Stimulated activated CD8-positive, alpha-beta memory T cell treated with anti-CD3 and anti-CD28 coated beads, Interleukin-15, amount 100 ng/mL, for 4 hours (primary cell): ENCODE measurements around the gene BCAR3.

Experiments
- DNase-seq, 2 donors: peaks; one replicate each; pipeline ENCODE4 v3.0.0-alpha.2; 2020; ENCODE audit warnings: low read depth in 2 of 2

The BCAR3 gene

DNA sequence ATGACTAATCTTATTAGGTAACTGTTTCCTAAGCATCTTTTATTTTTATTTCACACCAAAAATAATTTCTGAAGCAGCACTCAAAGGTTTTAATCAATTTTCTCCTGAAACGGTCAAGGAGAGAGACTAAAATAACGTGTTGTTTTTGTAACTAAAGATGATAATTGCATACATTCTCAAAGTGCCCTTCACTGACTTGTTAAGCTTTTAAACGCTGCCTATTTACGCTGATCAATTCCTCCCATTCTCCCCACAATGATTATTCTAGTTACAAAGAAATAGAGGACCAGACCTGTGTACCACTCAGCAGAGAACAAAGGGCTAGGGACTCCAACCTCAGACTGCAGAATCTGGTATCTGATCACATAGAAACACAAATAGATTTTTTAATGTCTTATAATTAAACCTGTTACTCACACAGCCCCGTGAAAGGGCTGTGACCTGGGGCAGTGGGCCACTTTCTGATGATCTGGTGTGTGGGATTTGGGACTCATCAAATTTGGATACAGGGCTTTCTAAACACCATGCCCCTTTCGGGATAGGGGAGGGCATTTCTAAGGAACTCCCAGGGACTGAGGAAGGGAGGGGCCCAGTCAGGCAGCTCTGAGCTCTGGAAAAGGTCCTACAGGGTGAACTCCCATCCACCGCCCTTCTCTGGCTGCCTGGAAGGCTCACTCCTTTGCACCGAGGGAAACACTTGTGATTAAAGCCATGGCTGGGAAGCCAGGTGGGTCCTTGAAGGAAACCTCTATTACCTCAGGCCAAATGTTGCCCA lies 65.2 kb downstream of the BCAR3 start:
- DNase-seq: no peak

DNA sequence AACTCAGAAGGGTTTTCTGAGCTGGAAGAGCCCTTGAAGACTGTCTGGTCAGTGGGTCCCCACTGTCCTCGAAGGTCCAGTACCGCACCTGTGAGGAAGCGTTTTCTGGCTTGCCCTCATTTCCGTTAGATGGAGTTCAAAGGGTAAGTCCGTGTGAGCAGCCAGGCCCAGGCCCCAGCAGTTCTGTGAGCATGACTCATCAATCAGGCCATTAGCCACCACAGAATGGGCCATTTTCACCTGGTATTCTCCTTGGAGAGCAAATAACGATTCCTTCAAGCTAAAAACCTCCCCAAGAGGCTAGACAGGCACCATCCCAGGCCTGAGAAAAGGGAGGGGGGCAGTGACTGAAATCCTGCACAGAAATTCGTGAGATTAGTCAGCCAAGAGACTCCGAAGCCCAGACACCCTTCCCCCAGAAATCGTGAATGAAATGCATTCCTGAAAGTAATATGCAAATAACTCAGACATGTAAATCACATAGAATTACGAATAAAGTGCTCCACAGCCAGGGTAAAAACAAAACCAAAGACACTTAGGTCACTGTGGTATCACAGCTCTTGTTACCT lies 66.0 kb downstream of the BCAR3 start:
- DNase-seq: no peak

DNA sequence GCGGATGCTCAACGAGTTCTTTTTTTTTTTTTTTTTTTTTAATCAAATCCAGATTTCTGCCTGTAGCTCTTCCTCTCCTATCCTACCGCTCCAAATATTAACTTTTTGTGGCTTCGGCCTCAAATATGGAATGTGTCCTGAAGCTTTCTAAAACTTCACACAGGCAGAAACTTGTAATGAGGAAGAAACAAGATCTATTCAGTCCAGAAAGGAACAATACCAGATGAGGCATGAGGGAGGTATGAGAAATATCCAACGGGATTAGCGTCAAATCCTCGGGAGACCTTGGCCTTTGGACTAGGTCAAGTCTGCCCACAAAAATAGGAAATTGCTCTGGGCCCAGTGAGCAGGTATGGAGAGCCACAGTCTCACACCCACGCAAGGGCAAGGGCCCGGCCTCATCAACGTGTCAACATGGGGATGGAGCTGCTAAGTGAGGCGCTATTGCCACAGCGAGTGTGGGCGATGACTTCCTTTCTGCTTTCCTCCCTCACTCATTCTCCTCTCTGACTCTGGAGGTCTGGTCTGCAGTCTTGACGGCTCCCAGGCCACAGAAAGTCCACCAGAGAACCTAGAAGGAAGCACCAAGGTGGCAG lies 66.6 kb downstream of the BCAR3 start:
- DNase-seq: peak in 1 of 2 donors; percentile 8

DNA sequence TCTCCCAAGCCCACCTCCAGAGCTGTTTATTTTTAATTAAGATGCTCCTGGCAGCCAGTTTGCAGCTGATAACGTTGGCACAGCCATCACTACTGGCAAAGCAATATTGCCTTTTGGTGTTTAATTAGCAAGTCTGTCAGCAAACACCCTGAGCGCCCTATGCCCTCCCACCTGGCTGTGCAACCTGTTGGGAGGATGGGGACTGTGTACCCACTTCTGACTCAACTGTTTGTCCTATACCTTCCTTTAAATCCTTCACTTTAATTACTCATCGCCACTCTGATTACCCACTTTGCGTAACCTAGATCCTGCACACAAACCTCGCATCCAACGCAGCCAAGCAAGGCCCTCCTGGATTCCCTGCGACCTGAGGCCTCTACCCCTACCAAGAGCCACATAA lies 67.1 kb downstream of the BCAR3 start:
- DNase-seq: no peak

DNA sequence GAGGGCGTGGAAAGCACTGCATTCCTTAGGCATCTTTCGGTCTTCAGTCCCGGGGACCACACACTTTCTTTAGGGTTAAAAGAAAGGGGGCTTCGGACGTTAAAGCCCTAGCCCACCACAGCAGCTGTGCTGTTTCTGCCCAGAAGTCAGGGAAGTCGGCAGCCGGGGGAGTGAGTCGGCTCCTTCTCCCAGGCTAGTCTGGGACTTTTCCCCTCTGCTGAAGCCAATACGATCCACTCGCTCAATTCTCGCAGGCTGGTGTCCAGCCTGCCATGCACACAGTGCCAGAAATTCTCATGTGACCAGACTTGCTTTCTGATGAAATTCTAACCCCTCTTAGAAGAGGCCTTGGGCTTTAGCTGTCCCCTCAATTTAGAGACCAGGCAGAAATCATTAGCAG lies 67.7 kb downstream of the BCAR3 start:
- DNase-seq: no peak

DNA sequence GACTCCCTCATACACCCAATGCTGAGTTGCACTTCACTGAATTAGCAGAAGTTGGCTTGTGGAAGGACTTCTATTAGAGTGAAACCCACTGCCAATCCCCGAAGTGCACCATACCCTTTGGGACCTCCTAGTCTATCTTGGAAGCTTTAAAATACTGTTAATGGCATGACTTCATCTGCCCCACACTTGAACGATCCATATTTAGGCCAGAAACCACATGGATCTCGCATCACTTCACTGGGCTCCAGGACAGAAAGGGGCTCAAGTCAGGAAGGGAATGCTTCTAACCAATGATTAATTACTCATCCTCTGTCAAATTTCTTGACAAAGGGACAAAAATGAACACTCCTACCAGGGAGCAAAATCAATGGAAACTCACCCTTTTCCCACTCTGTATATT lies 69.1 kb downstream of the BCAR3 start:
- no peak for DNase-seq

DNA sequence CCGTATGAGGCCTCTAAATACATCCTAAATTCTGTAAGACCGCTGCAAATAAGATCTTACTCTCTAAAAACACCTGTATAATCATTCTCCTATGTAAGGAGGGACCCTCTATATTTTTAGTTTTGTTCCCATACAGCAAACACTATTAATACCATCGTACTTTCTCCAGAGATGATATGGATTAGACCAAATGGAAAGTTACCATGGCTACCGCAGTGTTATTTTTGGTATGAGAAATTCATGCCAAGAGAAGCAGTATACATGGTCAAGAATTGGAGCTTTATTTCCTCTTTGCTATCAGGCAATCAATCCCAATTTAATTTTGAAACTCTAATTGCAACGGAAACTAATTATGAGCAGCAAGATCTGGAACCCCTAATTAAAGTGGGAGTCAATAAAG lies 70.0 kb downstream of the BCAR3 start:
- no peak for DNase-seq

DNA sequence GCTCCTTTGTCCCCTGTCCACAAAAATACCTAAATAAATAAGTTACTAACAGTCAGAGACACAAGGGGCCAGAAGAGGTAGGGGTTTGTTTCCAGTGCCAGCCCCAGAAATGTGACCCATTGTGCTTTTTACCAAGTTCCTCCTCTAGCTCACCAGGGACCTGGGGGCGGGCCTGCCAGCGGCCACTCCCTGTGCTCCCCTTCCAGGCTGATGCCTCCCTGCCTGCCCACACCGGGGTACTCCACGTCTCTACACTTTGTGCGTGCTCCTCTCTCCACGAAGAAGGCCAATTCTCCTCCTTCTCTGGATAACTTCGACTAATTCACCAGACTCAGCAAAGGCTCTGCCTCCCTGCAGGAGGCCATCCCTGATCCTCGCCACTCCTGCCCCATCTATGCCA lies 72.1 kb downstream of the BCAR3 start:
- no peak for DNase-seq

DNA sequence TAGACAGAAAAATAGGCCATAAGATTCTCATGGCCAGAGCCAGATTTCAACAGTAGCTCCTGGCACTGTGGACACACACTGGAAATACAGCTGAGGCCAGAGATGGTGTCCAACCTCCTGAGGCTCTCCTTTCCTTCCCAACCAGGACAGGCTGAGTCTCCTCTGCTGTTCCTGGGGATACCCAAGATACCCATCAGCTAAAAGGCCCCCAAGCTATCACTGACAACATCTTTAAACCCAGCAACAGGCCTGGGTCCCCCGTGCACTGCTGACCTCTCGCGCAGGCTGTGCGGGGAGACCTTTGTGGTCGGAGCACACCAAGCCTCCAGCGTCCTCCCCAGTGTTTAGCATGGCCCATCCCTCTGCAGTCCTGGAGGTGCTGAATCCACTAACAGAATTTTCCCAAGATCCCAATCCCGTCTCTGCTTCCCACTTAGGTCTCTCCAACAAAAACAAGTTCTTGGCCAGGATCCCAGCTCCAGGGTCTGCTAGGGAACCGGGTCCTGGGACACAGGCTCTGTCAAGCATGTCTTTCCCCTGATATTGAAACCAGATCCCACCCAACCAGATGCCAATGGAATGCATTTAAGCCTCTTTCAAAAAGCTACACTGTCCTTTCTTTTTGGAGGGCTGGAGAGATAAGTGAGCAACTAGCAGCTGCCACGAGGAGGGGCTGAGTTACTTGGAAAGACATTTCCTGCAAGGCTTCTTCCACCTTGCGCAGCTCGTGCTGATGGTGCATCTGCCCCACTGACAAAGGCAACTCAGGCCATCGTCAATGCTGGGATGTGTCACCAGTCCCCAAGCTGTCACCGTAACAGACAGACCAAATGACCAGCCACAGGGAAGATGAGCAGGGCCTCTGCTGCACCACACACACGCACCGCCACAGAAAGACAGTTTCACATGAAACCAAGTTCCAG lies 73.2 kb downstream of the BCAR3 start:
- no peak for DNase-seq

DNA sequence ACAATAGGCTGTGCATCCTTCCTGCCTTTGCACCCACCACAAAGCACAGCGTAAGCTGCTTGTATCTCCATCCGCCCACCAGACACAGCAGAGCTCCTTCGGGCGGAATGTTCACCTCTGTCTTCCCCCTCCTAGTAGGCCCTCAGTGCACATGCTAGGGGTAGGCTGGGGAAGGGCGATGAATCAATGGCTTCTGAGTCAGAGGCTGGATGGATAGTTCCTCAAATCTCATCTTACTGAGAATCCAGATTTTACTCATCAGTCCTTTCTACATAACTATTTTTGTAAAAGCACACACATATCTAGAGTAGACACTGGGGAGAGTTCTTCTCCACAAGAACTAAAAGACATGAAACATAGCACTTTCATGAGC lies 73.8 kb downstream of the BCAR3 start:
- no peak for DNase-seq

DNA sequence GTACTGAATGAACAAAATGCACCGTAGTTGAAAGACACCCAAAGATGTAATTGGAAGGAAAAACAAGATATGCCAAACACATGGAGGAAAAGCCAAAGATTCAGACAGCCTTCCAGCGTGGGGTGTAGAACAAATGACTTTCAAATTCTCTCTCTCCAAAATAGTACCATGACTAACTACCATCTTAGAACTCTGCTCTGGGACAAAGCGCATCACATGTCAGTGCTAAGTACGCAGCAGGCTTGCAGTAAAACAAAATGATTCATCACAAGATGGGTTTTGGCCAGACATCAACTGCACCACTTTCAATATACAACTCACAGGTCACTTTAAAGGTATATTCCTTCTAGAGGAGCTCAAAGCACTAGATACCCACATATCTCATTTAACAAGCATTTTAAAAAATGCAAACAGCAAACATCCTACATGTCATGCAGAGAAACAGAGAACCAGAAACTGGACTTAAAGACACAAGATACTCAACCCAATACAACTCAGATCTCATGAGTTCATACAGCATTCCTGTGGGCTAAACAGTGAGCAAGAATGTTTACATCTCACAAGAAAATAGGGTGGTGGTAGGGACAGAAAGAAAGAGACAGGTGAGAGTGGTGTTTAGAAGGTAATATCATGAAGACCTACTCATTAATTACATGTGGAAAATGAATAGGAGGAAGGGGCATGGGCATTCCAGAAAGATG lies 75.7 kb downstream of the BCAR3 start:
- DNase-seq: no peak

DNA sequence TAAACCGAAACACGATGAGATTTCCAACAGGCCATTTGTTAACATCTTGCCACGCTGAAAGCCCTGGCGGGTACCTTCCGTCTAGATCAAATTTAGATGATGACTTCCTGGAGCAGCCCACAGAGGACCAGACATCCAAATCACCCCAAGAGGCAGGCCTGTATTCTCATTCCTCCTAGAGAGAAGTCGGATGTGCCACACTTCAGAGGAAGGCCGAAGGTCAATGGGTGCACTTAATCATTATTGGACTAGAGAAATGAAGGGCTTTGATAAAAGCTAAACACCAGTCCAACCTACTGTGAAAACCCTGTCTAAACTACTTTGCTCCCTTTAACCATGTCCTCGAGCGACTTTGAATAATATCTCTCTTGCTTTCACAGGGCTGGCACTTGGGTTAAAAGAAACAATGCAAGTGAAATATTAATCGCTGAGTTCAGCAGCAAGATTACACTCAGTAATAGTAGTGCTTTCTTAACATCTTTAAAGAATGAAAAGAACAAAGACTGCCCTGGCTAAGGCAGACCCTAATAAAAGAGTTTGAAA lies 76.5 kb downstream of the BCAR3 start:
- no peak for DNase-seq

DNA sequence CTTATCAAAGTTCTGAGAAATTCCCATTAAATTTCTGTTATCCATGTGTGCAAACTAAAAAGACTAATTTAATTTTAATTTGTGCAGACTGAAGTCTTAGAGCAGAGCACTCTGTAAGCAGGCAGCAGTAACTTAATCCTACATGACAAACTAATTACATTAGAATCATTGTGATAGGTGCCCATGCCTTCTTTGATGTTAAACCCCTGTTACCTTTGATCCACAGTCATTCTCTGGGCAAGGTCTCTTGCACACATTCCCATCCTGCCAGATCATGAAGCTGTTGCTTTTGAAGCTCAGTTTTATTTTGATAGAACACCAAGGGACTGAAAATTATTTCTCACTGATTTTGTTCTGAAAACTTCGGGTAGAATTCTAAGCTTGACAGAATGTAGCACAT lies 77.2 kb downstream of the BCAR3 start:
- no peak for DNase-seq

DNA sequence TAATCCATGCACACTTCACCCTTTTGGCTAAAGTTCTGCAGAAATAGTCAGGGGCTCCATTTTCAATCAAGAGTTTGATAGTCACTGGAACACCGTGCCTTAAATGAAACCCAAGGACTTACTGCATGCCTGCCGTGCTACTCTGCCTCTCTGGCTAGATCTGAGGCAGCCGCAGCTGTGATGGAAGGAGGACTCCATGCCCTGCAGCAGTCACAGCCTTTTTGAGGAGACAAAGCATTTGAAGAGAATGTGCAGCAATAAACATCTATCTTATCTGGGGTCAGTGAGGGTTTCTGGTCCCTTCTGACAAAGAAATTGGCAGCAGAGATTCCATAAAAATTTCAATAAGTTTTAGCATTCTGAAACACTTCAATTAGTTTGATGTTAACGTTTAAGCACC lies 78.0 kb downstream of the BCAR3 start:
- no peak for DNase-seq

DNA sequence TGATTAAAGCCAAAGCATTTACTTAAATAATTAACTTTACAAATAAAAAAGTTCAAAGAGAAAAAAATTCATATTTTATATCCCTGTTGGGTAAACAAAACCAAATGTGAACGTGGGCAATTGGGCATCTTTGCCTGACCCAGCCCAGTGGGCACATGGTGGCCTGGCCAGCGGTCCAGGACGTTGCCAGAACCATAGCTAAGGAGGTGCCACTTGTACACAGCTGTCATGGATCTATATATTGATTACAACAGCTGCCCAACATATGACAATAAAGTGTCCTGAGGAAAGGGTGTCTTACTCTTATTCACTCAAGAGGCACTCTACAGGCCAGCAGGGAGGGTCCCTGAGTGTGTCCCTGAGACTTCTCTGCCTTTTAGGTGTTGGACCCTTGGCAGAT lies 78.5 kb downstream of the BCAR3 start:
- DNase-seq: no peak

DNA sequence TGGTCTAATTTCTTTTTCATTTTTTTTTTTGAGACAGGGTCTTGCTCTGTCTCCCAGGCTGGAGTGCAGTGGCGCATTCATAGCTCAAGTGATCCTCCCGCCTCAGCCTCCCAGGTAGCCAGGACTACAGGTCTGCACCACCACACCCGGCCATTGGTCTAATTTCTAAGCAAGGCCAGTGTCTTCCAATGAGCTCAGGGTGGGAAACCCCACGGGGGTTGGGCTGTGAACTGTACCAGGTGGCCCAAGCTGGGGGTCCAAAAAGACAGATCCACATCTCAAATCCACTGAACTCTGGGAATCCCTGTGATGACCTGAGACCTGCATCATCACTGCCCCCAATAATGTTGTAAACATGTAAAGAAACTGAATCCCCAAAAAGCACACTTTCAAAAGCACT lies 79.5 kb downstream of the BCAR3 start:
- DNase-seq: no peak

DNA sequence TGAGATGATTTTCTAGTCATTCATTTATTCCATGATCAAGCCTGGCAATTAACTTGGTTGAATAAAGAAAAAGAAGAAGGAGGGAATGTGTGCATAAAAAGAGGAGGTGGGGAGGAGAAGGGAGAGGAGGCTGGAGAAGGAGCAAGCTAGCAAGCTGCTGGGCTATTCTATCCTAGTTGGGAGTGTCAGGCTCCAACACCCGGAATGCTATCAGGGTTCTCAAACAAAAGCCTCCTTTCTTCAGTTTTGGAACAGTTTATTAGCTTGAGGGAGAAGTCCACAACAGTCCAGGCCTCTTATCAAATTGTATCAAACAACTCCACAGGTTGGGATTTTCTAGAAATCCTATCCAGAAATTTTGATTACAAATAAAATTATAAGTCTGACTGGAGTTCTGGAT lies 80.0 kb downstream of the BCAR3 start:
- no peak for DNase-seq

DNA sequence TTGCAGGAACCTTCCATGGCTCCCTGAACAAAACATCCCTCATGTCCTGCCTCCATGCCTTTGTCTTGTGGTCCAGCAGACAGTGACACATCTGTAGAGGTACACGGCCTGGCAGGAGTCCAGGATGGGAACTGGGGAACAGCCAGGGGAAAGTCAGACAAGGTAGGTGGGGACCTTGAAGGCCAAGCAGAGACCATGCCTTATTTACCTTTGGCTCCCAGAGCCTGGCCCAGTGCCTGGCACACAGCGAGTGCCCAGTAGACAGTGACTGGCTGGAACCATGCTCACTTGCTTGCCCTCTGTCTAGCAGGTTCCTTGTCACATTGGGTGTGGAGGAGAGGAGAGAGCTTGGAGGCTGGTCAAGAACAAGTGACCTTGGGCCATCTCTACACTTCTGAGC lies 81.0 kb downstream of the BCAR3 start:
- no peak for DNase-seq

DNA sequence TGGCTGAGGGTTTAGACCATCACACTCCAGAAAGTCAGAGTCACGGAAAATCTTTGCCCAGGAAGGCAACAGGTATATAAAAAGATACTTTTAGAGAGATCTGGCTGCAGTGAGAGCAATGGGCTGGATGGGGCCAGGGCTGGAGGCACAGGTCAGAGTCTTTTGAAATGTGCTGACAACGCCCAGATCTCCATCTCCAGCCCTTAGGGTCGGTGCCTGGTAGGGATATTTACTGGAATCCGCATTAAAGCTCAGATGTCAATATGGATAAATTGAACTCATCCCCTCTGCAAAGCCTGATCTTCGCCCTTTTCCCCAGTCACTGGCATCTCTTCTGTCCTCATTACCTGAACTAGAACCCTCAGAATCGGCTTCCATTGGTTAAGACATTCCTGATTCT lies 82.2 kb downstream of the BCAR3 start:
- no peak for DNase-seq

DNA sequence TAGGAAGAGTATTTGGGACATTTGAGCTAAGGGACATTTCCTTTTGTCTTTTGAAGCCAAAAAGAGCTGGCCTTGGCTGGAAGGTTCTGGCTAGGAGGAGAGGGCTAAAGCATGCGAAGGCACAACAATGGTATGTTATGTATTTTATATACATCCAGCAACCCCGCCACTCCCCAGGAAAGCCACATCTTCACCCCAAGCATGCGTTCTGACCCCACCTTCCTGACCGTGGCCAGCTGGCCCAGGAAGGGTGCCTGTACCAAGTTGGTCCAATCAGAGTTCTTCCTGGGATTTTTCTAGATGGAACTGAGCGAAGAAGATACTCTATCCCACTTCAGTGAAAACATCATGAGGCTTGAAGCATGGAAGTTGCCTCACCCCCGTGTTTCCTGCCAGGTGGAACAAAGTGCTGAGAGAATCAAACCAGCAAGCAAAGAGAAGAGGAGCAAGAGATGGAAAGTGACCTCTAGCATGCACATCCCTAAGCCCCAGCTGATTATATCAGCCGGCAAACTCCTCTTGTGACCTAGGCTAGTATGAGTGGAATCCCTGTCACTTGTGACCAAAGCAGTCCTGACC lies 82.7 kb downstream of the BCAR3 start:
- no peak for DNase-seq

DNA sequence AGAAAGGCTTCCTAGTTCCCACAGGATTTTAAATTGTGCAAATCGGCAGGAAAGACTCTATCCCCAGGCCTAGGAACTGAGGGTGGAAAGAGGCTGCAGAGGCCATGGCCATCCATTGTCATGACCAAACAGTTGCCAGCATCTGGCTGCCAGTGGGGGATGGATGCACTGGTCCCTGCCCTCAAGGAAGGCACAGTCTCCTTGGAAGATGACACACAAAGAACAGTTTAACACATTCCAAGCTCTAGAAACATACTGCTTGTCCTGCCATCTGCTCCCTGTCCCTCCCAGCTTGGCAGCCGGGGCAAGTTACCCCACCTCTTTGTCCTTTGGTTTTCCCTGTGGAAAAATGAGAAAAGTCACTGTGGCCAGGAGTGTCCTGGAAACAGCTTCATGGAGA lies 83.2 kb downstream of the BCAR3 start:
- no peak for DNase-seq
